Chondrocyte (in vitro differentiated cells): Measurements from ENCODE around the gene CDK14. TPM values are rescaled to one million over a fixed set of nuclear protein-coding genes. Genes with fewer than 3 reads are reported as not detected.

Experiments
- DNase-seq: peaks from one replicate; pipeline ENCODE4 v3.0.0; 2021; ENCODE audit warnings: mixed read lengths, low spot score
- H3K27ac Mint-ChIP-seq: one replicate; pipeline ENCODE4 v1.8.0; 2021; ENCODE audit warnings: mild to moderate bottlenecking, moderate library complexity, mixed read lengths; ENCODE audit not compliant: unreplicated experiment
- H3K27me3 Mint-ChIP-seq: 2 replicates; pipeline ENCODE4 v1.8.0; 2021; ENCODE audit warnings: low read depth, mixed read lengths
- H3K36me3 Mint-ChIP-seq: 2 replicates; pipeline ENCODE4 v1.8.0; 2021; ENCODE audit warnings: low read depth, mixed read lengths
- H3K4me1 Mint-ChIP-seq: 2 replicates; pipeline ENCODE4 v1.8.0; 2021; ENCODE audit warnings: low read depth, mild to moderate bottlenecking, mixed read lengths
- H3K4me3 Mint-ChIP-seq: one replicate; pipeline ENCODE4 v1.8.0; 2021; ENCODE audit warnings: mild to moderate bottlenecking, moderate library complexity, mixed read lengths; ENCODE audit not compliant: unreplicated experiment
- H3K9me3 Mint-ChIP-seq: 2 replicates; pipeline ENCODE4 v1.8.0; 2021; ENCODE audit warnings: low read depth, mixed read lengths
- CTCF ChIP-seq: fragments of 200-600 bp; sonication (generic); IDR thresholded peaks from 2 replicates; pipeline ENCODE4 v1.5.0; 2021; ENCODE audit warnings: antibody characterized with exemption, mild to moderate bottlenecking, moderate library complexity
- total RNA-seq: library from RNA; stranded (reverse); gene quantifications from 3 replicates; pipeline ENCODE4 v1.2.1, GENCODE V29; 2021

Gene CDK14
- total RNA-seq, 1 donor from 2014 or later, result 61.4 TPM

GRCh38 chr7:90674625-90675024 is 78.5 kb downstream of the CDK14 start:
- Mint-ChIP-seq H3K27me3 (no peaks in the 10 kb centered on the region), H3K9me3 (no peaks in the 10 kb centered on the region), H3K4me1 (peaks cover 56% of the 10 kb centered on the region), H3K36me3 (no peaks in the 10 kb centered on the region), H3K27ac (no peak overlapping the region), H3K4me3 (no peak overlapping the region)
- no peak for DNase-seq
- TF ChIP-seq CTCF, result no peak

DNA sequence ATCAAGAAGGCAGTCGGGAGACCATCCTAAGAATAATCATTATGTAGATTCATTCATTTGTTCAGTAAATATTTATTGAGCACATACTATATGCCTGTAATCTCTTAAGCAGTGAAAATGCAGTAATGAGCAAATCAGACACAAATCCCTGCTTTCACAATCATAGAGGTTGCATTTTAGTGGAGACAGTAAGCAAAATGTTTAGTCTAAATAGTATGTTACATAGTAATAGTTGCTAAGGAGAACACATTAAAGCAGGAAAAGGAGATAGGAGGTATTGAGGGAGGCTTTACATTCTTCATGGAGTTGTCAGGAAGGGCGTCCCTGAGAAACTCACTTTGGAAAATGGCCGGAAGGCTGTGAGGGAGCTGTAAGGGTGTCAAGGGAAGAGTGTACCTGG is 79.9 kb downstream of the CDK14 start:
- H3K9me3 Mint-ChIP-seq, result no peaks in the 10 kb centered on the region
- H3K4me1 Mint-ChIP-seq, result peaks cover 56% of the 10 kb centered on the region
- no peaks in the 10 kb centered on the region for H3K27me3 Mint-ChIP-seq
- no peak overlapping the region for H3K4me3 Mint-ChIP-seq
- no peak for TF ChIP-seq CTCF
- no peaks in the 10 kb centered on the region for H3K36me3 Mint-ChIP-seq
- no peak for DNase-seq
- H3K27ac Mint-ChIP-seq, result peak overlapping the region; percentile 14

DNA sequence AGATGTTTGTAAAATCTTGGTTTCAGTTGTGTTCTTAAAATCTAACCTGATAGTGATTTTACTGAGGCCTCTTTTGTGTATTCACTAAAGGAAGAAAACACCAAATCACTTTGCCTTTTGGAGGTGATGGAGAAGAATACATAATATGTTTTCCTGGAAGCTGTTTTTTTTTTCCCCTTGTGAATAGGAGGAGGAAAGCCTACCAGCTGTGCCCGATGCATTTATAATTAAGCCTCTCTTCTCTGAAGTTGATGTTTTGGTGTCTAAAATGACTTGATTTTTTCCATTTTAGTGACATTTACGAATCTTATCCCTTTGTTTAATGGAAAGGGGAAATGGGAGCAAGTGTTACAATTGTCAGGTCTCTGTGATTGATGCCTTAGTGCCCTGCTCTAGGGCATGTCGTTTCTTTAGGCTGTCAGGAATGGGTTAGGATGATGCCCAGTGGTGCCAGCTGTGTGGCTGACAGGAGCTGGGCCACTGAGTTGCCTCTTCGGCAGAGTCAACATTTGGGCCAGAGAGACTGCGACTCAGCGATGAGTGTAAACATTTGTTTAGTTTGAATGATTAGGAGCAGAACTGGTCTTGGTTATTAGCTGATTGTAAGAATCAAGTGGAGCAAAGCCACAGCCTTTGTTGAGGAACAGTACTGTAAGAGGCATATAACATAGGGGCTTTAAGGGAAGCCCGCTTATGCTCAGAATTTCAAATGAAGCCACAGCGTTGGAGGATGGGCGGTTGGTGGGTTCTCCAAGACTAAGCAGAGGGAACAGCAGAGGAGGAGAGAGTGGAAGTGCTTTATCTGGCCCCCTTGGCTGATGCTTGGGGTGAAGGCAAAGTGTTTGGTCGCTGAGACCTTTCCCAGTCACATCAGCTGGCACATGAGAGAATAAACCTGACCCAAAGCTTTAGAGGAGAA is 81.6 kb downstream of the CDK14 start:
- H3K4me1 Mint-ChIP-seq, result peaks cover 68% of the 10 kb centered on the region
- H3K27ac Mint-ChIP-seq, result no peak overlapping the region
- DNase-seq, result no peak
- H3K9me3 Mint-ChIP-seq, result no peaks in the 10 kb centered on the region
- no peak for TF ChIP-seq CTCF
- no peaks in the 10 kb centered on the region for H3K36me3 Mint-ChIP-seq
- H3K27me3 Mint-ChIP-seq, result no peaks in the 10 kb centered on the region
- no peak overlapping the region for H3K4me3 Mint-ChIP-seq

DNA sequence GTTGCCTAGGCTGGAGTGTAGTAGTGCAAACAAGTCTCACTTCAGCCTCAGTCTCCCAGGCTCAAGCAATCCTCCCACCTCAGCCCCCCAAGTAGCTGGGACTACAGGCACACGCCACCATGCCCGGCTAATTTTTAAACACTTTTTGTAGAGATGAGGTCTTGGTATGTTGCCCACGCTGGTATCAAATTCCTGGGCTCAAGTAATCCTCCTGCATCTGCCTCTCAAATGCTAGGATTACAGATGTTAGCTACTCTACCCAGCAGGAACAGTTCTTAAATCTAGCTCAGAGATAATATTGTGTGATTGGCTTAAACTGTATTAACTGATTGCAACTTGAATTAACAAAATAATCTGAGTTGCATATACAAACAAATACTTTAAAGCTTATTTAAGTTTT is 82.9 kb downstream of the CDK14 start:
- no peak overlapping the region for H3K4me3 Mint-ChIP-seq
- no peaks in the 10 kb centered on the region for H3K27me3 Mint-ChIP-seq
- H3K4me1 Mint-ChIP-seq, result peaks cover 73% of the 10 kb centered on the region
- H3K9me3 Mint-ChIP-seq, result no peaks in the 10 kb centered on the region
- no peak for DNase-seq
- no peaks in the 10 kb centered on the region for H3K36me3 Mint-ChIP-seq
- H3K27ac Mint-ChIP-seq, result no peak overlapping the region
- no peak for TF ChIP-seq CTCF

DNA sequence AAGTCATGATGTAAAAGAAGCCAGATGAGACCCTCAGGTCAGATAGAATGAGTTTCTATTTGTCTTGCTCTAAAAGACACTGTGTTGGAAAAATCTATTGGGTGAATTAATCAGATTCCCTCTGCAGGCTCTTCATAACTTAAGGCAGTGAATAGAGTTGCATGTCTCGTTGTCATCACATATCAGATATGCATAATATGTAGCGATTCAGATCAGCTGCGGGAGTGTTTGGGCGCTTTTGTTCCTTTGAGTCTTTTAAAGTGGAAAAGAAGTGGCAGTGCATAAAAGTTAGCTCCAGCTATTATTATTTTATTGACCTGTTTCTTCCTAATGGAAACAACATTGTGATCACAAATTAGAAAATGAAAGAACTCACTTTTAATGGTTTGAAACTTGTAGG is 84.4 kb downstream of the CDK14 start:
- no peak for DNase-seq
- H3K9me3 Mint-ChIP-seq, result no peaks in the 10 kb centered on the region
- H3K36me3 Mint-ChIP-seq, result no peaks in the 10 kb centered on the region
- no peaks in the 10 kb centered on the region for H3K27me3 Mint-ChIP-seq
- H3K4me1 Mint-ChIP-seq, result peaks cover 63% of the 10 kb centered on the region
- H3K27ac Mint-ChIP-seq, result no peak overlapping the region
- no peak for TF ChIP-seq CTCF
- H3K4me3 Mint-ChIP-seq, result no peak overlapping the region
